Activated T-helper 1 cell treated with anti-CD3 and anti-CD28 coated beads, Interleukin-12 subunit alpha, Interleukin-12 subunit beta, Interleukin-2, Interleukin-4 antibody, amounts not matched to agents 30 ng/mL and 10 ng/mL and 1 ng/mL, durations not matched to agents 14 hours and 24 hours and 36 hours (primary cell): ENCODE measurements around the gene UBAP1L. TPM values are rescaled to one million over a fixed set of nuclear protein-coding genes. Genes with fewer than 3 reads are reported as not detected.
"Not testable (repeated sequence)": the region's sequence is repeated elsewhere in the genome, so short reads cannot be mapped to it uniquely, and the experiment has no call there.

Source experiments
- DNase-seq: peaks from one replicate; pipeline ENCODE4 v3.0.0; 2021; ENCODE audit warnings: low spot score
- H3K27ac Mint-ChIP-seq: one replicate; pipeline ENCODE4 v1.8.0; 2021; ENCODE audit warnings: mild to moderate bottlenecking, mixed read lengths
- H3K27me3 Mint-ChIP-seq: one replicate; pipeline ENCODE4 v1.8.0; 2022; ENCODE audit warnings: mild to moderate bottlenecking, moderate library complexity, mixed read lengths; ENCODE audit not compliant: insufficient read depth
- H3K36me3 Mint-ChIP-seq: one replicate; pipeline ENCODE4 v1.8.0; 2021; ENCODE audit warnings: low read depth, mixed read lengths
- H3K4me1 Mint-ChIP-seq: one replicate; pipeline ENCODE4 v1.8.0; 2021; ENCODE audit warnings: low read depth, mixed read lengths
- H3K4me3 Mint-ChIP-seq: one replicate; pipeline ENCODE4 v1.8.0; 2021; ENCODE audit warnings: mild to moderate bottlenecking, moderate library complexity, mixed read lengths
- H3K9me3 Mint-ChIP-seq: one replicate; pipeline ENCODE4 v1.8.0; 2021; ENCODE audit warnings: mixed read lengths
- intact Hi-C: fragments of 100-400 bp; cut with micrococcal nuclease; formaldehyde crosslinking; loops from one replicate; pipeline ENCODE4 v1.15.1; 2024
- total RNA-seq: library from RNA; stranded (reverse); gene quantifications from 2 replicates; pipeline ENCODE4 v1.2.3, GENCODE V29; 2022

The UBAP1L gene
- total RNA-seq, 1 donor from 2014 or later, result 5.9 TPM

GRCh38 chr15:65130941-65131340 lies 15.9 kb upstream of the UBAP1L start:
- Mint-ChIP-seq H3K36me3 (peaks cover 25% of the 10 kb centered on the region), H3K4me3 (peak overlapping the region; percentile 51), H3K9me3 (no peaks in the 10 kb centered on the region), H3K27me3 (peaks cover 2% of the 10 kb centered on the region), H3K4me1 (peaks cover 31% of the 10 kb centered on the region), H3K27ac (peak overlapping the region; percentile 49)
- intact Hi-C loops, result loop anchor here (5.0 kb wide), 1 partner anchor 744 kb away; the partner anchor contains the start of gene TRIP4
- no peak for DNase-seq

DNA sequence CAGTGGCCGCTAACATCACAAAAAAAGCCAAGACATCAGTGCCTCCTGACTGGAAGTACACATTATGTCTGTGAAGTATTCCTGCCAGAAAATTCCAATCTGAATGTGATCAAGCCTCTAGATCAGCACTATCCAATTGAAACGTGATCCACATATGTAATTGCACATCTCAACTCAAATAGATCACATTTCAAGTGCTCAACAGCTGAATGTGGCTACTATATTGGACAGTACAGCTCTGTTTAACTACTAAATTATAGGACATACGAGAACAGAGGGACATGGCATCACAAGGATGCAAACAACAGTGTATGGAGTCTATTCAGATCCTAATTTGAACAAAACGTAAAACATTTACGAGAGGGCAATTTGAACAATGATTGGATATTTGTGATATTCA lies 542 bp upstream of the UBAP1L start:
- peaks cover 38% of the 10 kb centered on the region for H3K36me3 Mint-ChIP-seq
- DNase-seq, result no peak
- no peaks in the 10 kb centered on the region for H3K9me3 Mint-ChIP-seq
- intact Hi-C loops, result no loop called here
- H3K4me1 Mint-ChIP-seq, result peaks cover 5% of the 10 kb centered on the region
- no peak overlapping the region for H3K27ac Mint-ChIP-seq
- no peaks in the 10 kb centered on the region for H3K27me3 Mint-ChIP-seq
- no peak overlapping the region for H3K4me3 Mint-ChIP-seq

DNA sequence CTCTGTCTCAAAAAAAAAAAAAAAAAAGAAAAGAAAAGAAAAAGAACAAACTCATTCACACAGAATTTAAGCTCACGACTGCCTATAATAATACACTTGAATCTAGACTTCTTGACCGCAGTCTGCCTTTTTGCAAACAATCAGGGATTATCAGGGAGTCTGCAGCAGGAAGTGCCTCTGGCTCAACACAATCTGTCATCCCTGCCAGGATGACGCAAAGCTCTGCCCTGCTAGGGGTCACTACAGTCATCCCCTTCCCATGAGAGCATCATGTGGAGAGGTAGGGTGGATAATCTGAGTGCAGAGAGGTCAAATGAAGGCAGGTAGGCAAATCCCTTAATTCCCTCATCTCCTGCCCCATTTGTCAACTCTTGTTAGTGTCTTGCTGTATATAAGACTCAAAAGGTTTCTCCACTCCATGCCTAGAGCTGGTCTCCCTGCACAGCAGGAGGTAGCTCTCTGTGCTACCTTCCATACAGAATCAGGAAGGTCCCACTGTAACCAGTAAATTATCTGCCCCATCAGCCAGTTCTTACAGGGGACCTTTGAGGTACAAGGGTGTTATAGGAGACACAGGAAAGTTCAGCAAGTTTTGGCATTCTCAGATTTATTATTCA lies 4.2 kb downstream of the UBAP1L start:
- H3K9me3 Mint-ChIP-seq, result no peaks in the 10 kb centered on the region
- H3K27ac Mint-ChIP-seq, result no peak overlapping the region
- DNase-seq, result no peak

GRCh38 chr15:65106011-65106590 lies 8.9 kb downstream of the UBAP1L start:
- H3K36me3 Mint-ChIP-seq, result peaks cover 12% of the 10 kb centered on the region
- intact Hi-C loops, result no loop called here

More for the DNA sequence above, 4.2 kb downstream of the UBAP1L start:
- no peak overlapping the region for H3K4me3 Mint-ChIP-seq
- peaks cover 16% of the 10 kb centered on the region for H3K36me3 Mint-ChIP-seq
- no peaks in the 10 kb centered on the region for H3K27me3 Mint-ChIP-seq
- intact Hi-C loops, result no loop called here
- H3K4me1 Mint-ChIP-seq, result no peaks in the 10 kb centered on the region

GRCh38 chr15:65105038-65105437 lies 10.0 kb downstream of the UBAP1L start:
- peaks cover 10% of the 10 kb centered on the region for H3K36me3 Mint-ChIP-seq
- no peak overlapping the region for H3K4me3 Mint-ChIP-seq
- intact Hi-C loops, result no loop called here

More at GRCh38 chr15:65106011-65106590, 8.9 kb downstream of the UBAP1L start:
- H3K9me3 Mint-ChIP-seq, result no peaks in the 10 kb centered on the region
- H3K4me1 Mint-ChIP-seq, result no peaks in the 10 kb centered on the region
- H3K27ac Mint-ChIP-seq, result no peak overlapping the region
- H3K4me3 Mint-ChIP-seq, result no peak overlapping the region
- no peaks in the 10 kb centered on the region for H3K27me3 Mint-ChIP-seq
- no peak for DNase-seq

DNA sequence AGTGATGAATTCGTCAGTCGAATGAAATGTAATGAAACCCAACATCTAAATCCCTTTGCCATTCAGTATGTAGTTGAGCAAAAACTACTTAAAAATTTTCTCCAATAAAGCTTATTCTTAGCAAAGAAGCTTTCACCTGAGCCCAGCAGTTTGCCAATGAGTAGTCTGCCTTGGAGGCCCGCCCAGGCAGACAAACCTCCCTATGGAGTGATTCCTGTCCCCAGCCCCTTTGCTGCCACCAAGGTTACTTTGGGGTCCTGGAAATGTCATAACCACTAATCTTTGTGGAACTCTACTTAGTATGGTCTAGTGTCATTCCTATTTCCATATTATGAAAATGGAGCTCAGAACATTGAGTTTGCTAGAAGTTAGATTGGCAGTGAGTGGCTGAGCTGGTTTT lies 12.1 kb downstream of the UBAP1L start:
- no peak overlapping the region for H3K4me3 Mint-ChIP-seq
- no peak for DNase-seq
- H3K27me3 Mint-ChIP-seq, result no peaks in the 10 kb centered on the region
- H3K4me1 Mint-ChIP-seq, result no peaks in the 10 kb centered on the region
- peaks cover 21% of the 10 kb centered on the region for H3K36me3 Mint-ChIP-seq
- intact Hi-C loops, result no loop called here
- H3K9me3 Mint-ChIP-seq, result no peaks in the 10 kb centered on the region
- H3K27ac Mint-ChIP-seq, result no peak overlapping the region

More at GRCh38 chr15:65105038-65105437, 10.0 kb downstream of the UBAP1L start:
- no peaks in the 10 kb centered on the region for H3K27me3 Mint-ChIP-seq
- no peak overlapping the region for H3K27ac Mint-ChIP-seq
- DNase-seq, result no peak
- no peaks in the 10 kb centered on the region for H3K9me3 Mint-ChIP-seq
- H3K4me1 Mint-ChIP-seq, result no peaks in the 10 kb centered on the region

DNA sequence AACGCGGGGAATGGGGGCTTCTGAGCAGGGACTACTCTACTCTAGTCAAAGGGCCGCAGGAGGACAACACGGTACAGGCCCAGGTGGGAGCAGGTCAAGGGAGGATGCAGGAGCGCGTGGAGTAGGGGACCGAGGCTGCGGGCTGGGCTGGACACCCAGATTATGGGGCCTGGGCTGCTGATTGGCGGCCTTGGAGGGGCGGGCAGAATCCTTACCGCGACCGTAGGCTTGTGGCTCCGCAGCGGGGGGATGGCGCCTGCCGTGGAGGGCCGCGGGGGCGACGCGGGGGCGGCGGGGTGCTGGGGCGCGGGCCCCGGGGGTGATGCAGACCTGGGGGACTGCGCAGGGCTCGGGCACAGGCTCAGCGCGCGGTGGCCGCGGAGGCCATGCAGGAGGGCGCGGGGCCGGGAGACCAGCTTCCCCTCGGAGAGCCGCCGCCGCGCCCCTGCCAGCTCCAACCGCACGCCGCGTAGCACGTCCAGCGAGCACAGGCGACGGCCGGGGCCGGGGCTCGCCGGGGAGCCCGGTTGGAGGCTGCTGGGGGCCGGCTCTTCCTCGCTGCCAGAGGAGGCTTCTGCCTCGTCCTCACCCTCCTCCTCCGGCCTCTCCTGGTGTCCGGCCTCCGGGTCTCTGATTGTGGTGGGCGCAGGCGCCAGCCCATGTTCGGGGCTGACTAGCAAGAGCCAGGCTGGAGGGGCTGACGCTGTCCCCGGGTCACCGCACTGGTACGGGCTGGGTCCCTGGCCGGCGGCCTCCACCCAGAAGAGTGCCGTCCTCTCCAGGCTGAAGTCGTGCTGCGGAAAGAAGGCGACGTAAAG lies 12.9 kb downstream of the UBAP1L start:
- intact Hi-C loops, result loop anchor here (1.0 kb wide), 1 partner anchor 48 kb away; no protein-coding TSS in a partner anchor
- peaks cover 21% of the 10 kb centered on the region for H3K36me3 Mint-ChIP-seq
- peak overlapping the region; percentile 52 for H3K27ac Mint-ChIP-seq
- H3K4me3 Mint-ChIP-seq, result no peak overlapping the region
- H3K4me1 Mint-ChIP-seq, result no peaks in the 10 kb centered on the region
- DNase-seq, result no peak
- H3K27me3 Mint-ChIP-seq, result no peaks in the 10 kb centered on the region
- H3K9me3 Mint-ChIP-seq, result no peaks in the 10 kb centered on the region

GRCh38 chr15:65101411-65101890 lies 13.5 kb downstream of the UBAP1L start:
- DNase-seq, result peak; percentile 22
- peaks cover 20% of the 10 kb centered on the region for H3K36me3 Mint-ChIP-seq
- intact Hi-C loops, result loop anchor here (1.0 kb wide), 1 partner anchor 47 kb away; no protein-coding TSS in a partner anchor
- H3K27ac Mint-ChIP-seq, result peak overlapping the region; percentile 52
- no peaks in the 10 kb centered on the region for H3K9me3 Mint-ChIP-seq
- H3K4me3 Mint-ChIP-seq, result no peak overlapping the region
- no peaks in the 10 kb centered on the region for H3K27me3 Mint-ChIP-seq
- H3K4me1 Mint-ChIP-seq, result no peaks in the 10 kb centered on the region

- intact Hi-C loops, result no loop called here
- H3K27ac Mint-ChIP-seq, result no peak overlapping the region
These were observed 14.6 kb downstream of the UBAP1L start for GRCh38 chr15:65100442-65100841.

GRCh38 chr15:65099801-65100200 lies 15.2 kb downstream of the UBAP1L start:
- H3K27me3 Mint-ChIP-seq, H3K4me3 Mint-ChIP-seq, H3K27ac Mint-ChIP-seq, H3K4me1 Mint-ChIP-seq, intact Hi-C loops, H3K9me3 Mint-ChIP-seq, DNase-seq: not testable (repeated sequence)
- H3K36me3 Mint-ChIP-seq, result peaks cover 20% of the 10 kb centered on the region

More at GRCh38 chr15:65100442-65100841, 14.6 kb downstream of the UBAP1L start:
- Mint-ChIP-seq H3K36me3 (peaks cover 20% of the 10 kb centered on the region), H3K9me3 (no peaks in the 10 kb centered on the region), H3K27me3 (no peaks in the 10 kb centered on the region), H3K4me3 (no peak overlapping the region), H3K4me1 (no peaks in the 10 kb centered on the region)
- no peak for DNase-seq

DNA sequence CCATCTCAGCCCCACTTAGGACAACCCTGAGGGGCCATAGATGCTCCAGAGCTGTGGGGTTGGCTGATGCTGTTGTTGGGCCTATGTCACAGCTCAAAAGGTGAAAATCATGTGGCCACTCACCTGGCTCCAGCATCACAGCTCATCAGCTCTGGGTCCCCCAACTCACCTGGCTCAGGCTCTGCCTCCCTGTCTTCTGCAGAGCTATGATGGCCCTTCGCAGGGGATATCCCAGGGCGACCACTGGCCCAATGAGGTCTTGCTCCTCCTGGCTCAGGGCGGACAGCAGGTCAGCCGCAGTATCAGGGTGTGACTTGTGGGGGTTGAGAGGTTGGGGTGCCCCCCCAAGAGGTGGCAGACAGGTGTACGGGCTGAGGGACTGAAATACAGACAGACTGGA lies 15.7 kb downstream of the UBAP1L start:
- peaks cover 20% of the 10 kb centered on the region for H3K36me3 Mint-ChIP-seq
- H3K27ac Mint-ChIP-seq, result no peak overlapping the region
- no peak overlapping the region for H3K4me3 Mint-ChIP-seq
- intact Hi-C loops, result no loop called here
- no peaks in the 10 kb centered on the region for H3K27me3 Mint-ChIP-seq
- no peaks in the 10 kb centered on the region for H3K4me1 Mint-ChIP-seq
- no peaks in the 10 kb centered on the region for H3K9me3 Mint-ChIP-seq
- DNase-seq, result no peak

DNA sequence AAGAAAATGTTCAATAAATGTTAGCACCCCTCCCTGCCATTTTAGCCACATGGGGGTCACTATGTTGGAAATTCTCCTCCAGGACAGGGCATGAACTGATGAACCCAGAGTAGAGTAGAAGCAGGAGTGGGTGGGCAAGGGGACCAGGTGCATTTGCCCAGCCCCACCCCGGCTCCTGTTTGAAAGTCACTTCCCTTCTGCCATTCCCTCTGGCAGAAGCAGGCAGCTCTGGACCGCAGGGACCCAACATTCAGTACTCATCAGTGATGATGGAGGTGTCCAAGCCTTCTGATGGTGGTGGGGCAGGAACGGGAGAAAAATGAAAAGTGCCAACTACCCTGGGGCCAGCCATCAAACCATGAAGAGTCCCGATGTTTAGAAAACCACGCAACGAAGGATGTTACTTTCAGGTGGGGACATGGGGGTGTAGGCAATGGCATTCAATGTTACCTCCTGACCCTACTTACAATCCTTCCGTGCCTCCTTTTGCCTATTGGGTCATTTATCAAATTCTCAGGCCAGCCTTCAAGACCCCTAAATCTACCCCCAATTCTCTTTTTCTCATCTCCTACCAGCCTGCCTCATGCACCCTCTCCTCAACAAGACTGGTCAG lies 17.2 kb downstream of the UBAP1L start:
- intact Hi-C loops, result no loop called here
- no peak for DNase-seq
- H3K4me1 Mint-ChIP-seq, result no peaks in the 10 kb centered on the region
- H3K4me3 Mint-ChIP-seq, result no peak overlapping the region
- H3K36me3 Mint-ChIP-seq, result peaks cover 16% of the 10 kb centered on the region
- H3K27me3 Mint-ChIP-seq, result no peaks in the 10 kb centered on the region
- no peaks in the 10 kb centered on the region for H3K9me3 Mint-ChIP-seq
- no peak overlapping the region for H3K27ac Mint-ChIP-seq
